CD4-positive, alpha-beta T cell (primary cell): ENCODE data around the gene ENOX1. TPM values are rescaled to one million over a fixed set of nuclear protein-coding genes. Genes with fewer than 3 reads are reported as not detected.

Experiments used
- ATAC-seq: fragments of 200-7000 bp; cut with Tn5 transposase; one replicate; pipeline ENCODE4 v1.10.0; 2022; ENCODE audit warnings: mild to moderate bottlenecking; ENCODE audit not compliant: poor library complexity
- CTCF ChIA-PET: fragments of 350-600 bp; sonication (Branson Sonifier 250); formaldehyde crosslinking; loops from one replicate; lab custom pipeline; 2021; ENCODE audit warnings: antibody characterized with exemption, inconsistent platforms; lab: Charles Lee
- POLR2A ChIA-PET: fragments of 350-600 bp; sonication (Branson Sonifier 250); formaldehyde crosslinking; loops from one replicate; lab custom pipeline; 2021; ENCODE audit warnings: antibody characterized with exemption, inconsistent platforms; lab: Charles Lee
- DNase-seq, 14 experiments: peaks; one replicate each; pipeline ENCODE4 v3.0.0-alpha.2; 2013 to 2020; ENCODE audit warnings: mixed read lengths in 2 of 14
- H3K27ac ChIP-seq, 2 donors: one replicate each; pipeline versions ENCODE4 v1.5.1 to v1.7.0; 2013; ENCODE audit warnings: low read length in 2 of 2, low read depth in 1 of 2, mild to moderate bottlenecking in 1 of 2
- H3K27me3 ChIP-seq, 2 experiments: 1 replicate in 1 of 2; 2 replicates in 1 of 2; pipeline versions ENCODE4 v1.6.1 to v1.7.0; 2013; ENCODE audit warnings: low read length in 2 of 2, control low read depth in 1 of 2, mild to moderate bottlenecking in 1 of 2, moderate library complexity in 1 of 2; ENCODE audit not compliant: insufficient read depth in 2 of 2, control insufficient read depth in 1 of 2
- H3K36me3 ChIP-seq: one replicate; pipeline ENCODE4 v1.6.1; 2013; ENCODE audit warnings: low read length, control low read depth; ENCODE audit not compliant: insufficient read depth
- H3K4me1 ChIP-seq: one replicate; pipeline ENCODE4 v1.6.1; 2013; ENCODE audit warnings: low read length, control low read depth; ENCODE audit not compliant: insufficient read depth
- H3K4me3 ChIP-seq: one replicate; pipeline ENCODE4 v1.5.1; 2013; ENCODE audit warnings: mild to moderate bottlenecking, low read length, moderate library complexity
- H3K9me3 ChIP-seq, 2 experiments: 1 replicate in 1 of 2; 2 replicates in 1 of 2; pipeline versions ENCODE4 v1.6.1 to v1.7.0; 2013; ENCODE audit warnings: low read length in 2 of 2, mild to moderate bottlenecking in 2 of 2, control low read depth in 1 of 2, moderate library complexity in 1 of 2; ENCODE audit not compliant: control insufficient read depth in 1 of 2, insufficient read depth in 1 of 2
- H3K27ac Mint-ChIP-seq: one replicate; pipeline ENCODE4 v1.8.0; 2020; ENCODE audit warnings: mixed read lengths
- H3K27me3 Mint-ChIP-seq: one replicate; pipeline ENCODE4 v1.8.0; 2021; ENCODE audit warnings: mixed read lengths
- H3K36me3 Mint-ChIP-seq: one replicate; pipeline ENCODE4 v1.8.0; 2021; ENCODE audit warnings: low read depth, mixed read lengths
- H3K4me1 Mint-ChIP-seq: one replicate; pipeline ENCODE4 v1.8.0; 2021; ENCODE audit warnings: low read depth, mixed read lengths
- H3K4me3 Mint-ChIP-seq: one replicate; pipeline ENCODE4 v1.8.0; 2020; ENCODE audit warnings: mild to moderate bottlenecking, mixed read lengths
- H3K9me3 Mint-ChIP-seq: one replicate; pipeline ENCODE4 v1.8.0; 2020; ENCODE audit warnings: mixed read lengths
- CTCF ChIP-seq: fragments of 200-600 bp; IDR thresholded peaks from one replicate; pipeline ENCODE4 v1.8.0; 2022; ENCODE audit warnings: antibody characterized with exemption, mild to moderate bottlenecking
- intact Hi-C, 2 experiments: fragments of 100-400 bp; cut with DNase I in 1 of 2; cut with micrococcal nuclease in 1 of 2; formaldehyde crosslinking; loops; one replicate each; pipeline versions ENCODE4 v1.15.1 to v1.9.0; 2023 to 2025; cut with DNase I, micrococcal nuclease
- total RNA-seq, 174 experiments: library from RNA in 2 of 174; stranded (reverse) in 2 of 174; gene quantifications; one replicate each; pipeline ENCODE4 v1.2.3 and lab custom pipeline; 2021 to 2026

Gene ENOX1
- total RNA-seq, 2 experiments from 2014 or later, result not detected

- no peaks in the 10 kb centered on the region for H3K36me3 ChIP-seq
- ChIA-PET CTCF (no interaction called here), POLR2A (no interaction called here)
- ATAC-seq (no peak), DNase-seq (no peak)
- H3K4me3 Mint-ChIP-seq, result no peak overlapping the region
- intact Hi-C loops, result no loop called here
- no peaks in the 10 kb centered on the region for H3K4me1 Mint-ChIP-seq
- H3K9me3 Mint-ChIP-seq, result no peaks in the 10 kb centered on the region
- peaks cover 15% of the 10 kb centered on the region for H3K27me3 Mint-ChIP-seq
- H3K27ac Mint-ChIP-seq, result no peak overlapping the region
- no peaks in the 10 kb centered on the region for H3K4me1 ChIP-seq
- H3K9me3 ChIP-seq, result no peaks in the 10 kb centered on the region
- no peak overlapping the region for H3K27ac ChIP-seq
- H3K4me3 ChIP-seq, result no peak overlapping the region
- H3K27me3 ChIP-seq, result no peaks in the 10 kb centered on the region
- TF ChIP-seq CTCF, result no peak
- H3K36me3 Mint-ChIP-seq, result no peaks in the 10 kb centered on the region
Measured at GRCh38 chr13:43348397-43348796, 438.4 kb downstream of the ENOX1 start.

GRCh38 chr13:43347877-43348276, 438.9 kb downstream of the ENOX1 start:
- ChIA-PET POLR2A (no interaction called here), CTCF (no interaction called here)
- Mint-ChIP-seq H3K4me1 (no peaks in the 10 kb centered on the region), H3K36me3 (no peaks in the 10 kb centered on the region), H3K4me3 (no peak overlapping the region), H3K27me3 (peaks cover 15% of the 10 kb centered on the region), H3K9me3 (no peaks in the 10 kb centered on the region), H3K27ac (no peak overlapping the region)
- TF ChIP-seq CTCF, result no peak
- ATAC-seq (no peak), DNase-seq (no peak)
- H3K36me3 ChIP-seq, result no peaks in the 10 kb centered on the region
- no peaks in the 10 kb centered on the region for H3K27me3 ChIP-seq
- H3K27ac ChIP-seq, result no peak overlapping the region
- no peaks in the 10 kb centered on the region for H3K4me1 ChIP-seq
- intact Hi-C loops, result no loop called here
- H3K4me3 ChIP-seq, result no peak overlapping the region
- no peaks in the 10 kb centered on the region for H3K9me3 ChIP-seq

GRCh38 chr13:43346427-43346826, 440.3 kb downstream of the ENOX1 start:
- H3K4me1 ChIP-seq, result no peaks in the 10 kb centered on the region
- no peak overlapping the region for H3K4me3 ChIP-seq
- H3K9me3 ChIP-seq, result no peaks in the 10 kb centered on the region
- no peak for TF ChIP-seq CTCF
- no peaks in the 10 kb centered on the region for H3K4me1 Mint-ChIP-seq
- H3K36me3 ChIP-seq, result no peaks in the 10 kb centered on the region
- no peak for ATAC-seq
- intact Hi-C loops, result no loop called here
- POLR2A ChIA-PET, result no interaction called here
- no peaks in the 10 kb centered on the region for H3K36me3 Mint-ChIP-seq
- CTCF ChIA-PET, result no interaction called here
- H3K4me3 Mint-ChIP-seq, result no peak overlapping the region
- H3K27ac Mint-ChIP-seq, result no peak overlapping the region
- DNase-seq, result no peak
- H3K27ac ChIP-seq, result no peak overlapping the region
- H3K27me3 Mint-ChIP-seq, result peaks cover 15% of the 10 kb centered on the region
- no peaks in the 10 kb centered on the region for H3K27me3 ChIP-seq
- no peaks in the 10 kb centered on the region for H3K9me3 Mint-ChIP-seq
